Right kidney (tissue), 1 donor: ENCODE data around the gene PIP5K1C.

ENCODE experiments used
- DNase-seq: peaks from one replicate; pipeline ENCODE4 v3.0.0-alpha.2; 2016

Gene PIP5K1C

DNA sequence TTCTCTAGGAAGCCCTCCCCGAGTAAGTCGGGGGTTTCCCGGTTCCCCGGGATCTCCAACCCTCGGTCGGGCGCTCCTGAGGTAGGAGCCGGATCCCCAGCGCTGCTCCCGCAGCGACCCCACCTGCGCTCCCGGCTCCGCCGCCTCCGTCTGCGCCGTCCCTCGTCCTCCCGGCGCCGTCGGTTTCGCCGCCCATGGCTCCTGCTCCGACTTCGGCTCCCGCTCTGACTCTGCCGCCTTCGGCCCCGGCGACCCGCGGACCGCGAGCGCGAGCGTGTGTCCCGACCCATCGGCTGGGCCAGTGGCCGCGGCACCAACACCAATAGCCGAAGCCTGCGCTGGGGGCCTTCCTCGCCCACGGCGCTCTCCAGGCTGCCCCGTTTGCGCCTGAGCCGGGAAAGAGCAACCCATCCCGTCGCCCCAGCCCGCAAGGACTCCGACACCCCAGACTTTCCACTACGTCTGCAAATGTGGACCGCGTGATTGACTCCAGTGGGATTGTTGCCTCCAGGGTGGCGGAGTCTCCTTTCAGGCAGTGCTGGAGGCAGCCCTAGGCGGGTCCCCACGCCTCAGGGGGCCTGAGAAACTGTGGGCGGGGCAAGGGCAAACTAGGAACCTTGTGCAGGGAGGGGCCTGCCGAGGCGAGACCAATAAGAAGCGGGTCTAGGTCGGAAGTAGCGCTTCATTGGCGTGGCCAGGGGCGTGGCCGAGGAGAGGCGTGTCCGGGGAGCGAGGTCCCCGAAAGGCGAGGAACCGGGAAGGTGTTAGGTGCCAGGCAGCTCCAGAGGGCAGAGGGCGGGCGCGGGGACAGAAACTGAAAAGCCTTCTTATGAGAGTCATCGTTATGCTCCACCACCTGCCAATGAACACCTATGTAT lies 73.6 kb downstream of the PIP5K1C start, which contains the start of gene CACTIN:
TSS of gene CACTIN (minus strand) at position 318 of the 878 bp plus-strand sequence. CDS start at position 290, 28 bp downstream.
- DNase-seq = peak; percentile 100

DNA sequence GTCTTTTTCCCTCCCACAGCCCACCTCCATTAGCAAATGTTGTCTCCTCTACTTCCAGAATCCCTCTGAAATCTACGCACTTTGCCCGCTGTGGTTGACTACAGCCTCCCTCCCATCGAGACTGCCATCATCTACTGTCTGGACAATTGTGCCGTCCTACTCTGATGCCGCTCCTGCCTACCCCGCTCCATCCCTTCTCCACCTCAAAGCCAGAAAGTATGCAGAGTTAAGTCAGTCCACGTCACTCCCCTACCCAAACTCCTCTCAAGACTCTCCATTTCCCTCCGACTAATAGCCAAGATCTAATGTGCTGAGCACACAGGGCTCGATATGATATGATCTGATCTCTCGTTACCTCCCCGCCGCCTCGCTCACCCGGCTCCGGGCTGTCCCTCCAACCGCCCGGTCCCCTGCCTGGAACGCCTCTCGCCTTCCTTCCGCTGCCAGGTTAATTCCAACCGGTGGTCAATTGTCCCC lies 74.2 kb downstream of the PIP5K1C start:
- no peak for DNase-seq

DNA sequence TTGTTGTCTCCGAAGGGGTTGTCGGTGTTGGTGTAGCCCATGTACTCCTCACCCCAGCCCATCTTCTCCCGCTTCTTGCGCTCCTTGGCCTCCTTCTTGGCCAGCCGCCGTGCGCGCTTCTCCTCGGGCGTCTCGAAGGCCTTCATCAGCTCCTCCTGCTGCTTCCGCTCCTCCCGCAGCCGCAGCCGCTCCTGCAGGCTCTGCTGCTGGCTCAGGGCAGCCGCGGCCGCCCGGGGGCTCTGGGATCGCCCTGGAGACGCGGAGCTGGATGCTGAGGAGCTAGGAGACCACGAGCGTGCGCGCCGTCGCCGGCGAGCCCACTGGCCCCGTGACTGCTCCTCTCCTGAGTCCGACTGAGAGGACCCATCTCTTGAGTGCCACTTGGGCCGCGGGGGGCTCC lies 76.6 kb downstream of the PIP5K1C start:
- no peak for DNase-seq

DNA sequence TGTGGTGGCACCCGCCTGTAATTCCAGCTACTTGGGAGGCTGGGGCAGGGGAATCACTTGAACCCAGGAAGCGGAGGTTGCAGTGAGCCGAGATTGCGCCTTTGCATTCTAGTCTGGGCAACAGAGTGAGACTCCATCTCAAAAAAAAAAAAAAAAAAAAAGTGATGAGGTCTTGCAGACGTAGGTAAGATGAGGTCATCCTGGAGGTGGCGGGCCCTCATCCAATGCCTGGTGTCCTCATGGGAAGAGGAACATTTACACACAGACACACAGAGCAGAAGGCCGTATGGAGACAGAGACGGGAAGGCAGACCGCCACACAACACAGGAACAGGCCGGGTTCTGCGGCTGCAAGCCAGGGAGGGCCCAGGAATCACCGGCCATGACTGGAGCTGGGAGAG lies 78.0 kb downstream of the PIP5K1C start:
- DNase-seq = no peak

DNA sequence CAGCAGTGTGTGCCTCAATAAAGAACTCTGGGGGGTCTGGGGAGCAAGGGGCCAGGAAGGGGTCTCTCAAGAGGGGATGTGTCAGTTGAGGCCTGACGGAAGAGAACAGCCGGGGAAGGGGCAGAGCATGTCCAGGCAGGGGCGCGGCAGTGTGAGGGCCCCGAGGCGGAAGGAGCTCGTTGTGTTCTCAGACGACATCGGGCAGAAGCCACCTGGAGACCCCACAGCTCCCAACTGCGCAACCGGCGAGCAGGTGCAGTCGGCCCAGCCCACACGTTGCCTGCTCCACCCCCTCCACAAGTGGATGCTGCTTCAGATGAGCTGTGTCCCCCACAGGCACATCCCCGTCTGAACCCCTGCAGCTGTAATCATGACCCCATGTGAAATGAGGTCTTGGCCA lies 78.6 kb downstream of the PIP5K1C start:
- DNase-seq = no peak

DNA sequence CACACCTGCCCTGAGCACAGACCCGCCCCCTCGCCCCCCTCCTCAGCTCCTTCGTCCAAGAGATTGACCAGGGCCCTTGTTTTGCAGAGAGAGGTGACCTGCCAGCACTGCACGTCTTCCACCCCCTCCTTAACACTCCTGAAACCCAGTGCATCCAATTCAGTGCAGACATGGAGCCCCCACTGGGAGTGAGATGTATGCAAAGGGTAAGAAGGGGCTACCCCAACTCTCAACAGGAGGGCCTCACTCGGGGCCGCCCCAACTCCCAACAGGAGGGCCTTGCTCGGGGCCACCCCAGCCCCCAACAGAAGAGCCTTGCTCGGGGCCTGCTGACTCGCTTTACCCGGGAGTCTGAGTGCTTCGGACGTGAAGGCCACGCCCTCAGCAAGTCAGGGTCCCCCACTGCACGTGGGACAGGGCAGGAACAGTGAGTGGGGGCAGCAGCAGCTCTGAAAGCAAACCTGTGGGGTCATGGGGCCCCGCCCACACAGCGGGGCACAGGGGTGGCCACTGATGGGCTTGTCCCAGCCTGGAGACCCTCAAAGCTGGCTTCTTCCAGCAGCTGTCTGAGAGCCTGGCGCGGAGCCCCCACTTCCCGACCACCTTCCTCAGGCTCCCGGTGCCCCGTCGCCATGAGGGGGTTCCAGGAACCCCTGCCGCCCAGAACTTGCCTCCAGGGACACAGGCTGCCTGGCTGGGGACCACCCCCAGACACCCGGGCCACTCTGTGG lies 79.3 kb downstream of the PIP5K1C start:
- no peak for DNase-seq

DNA sequence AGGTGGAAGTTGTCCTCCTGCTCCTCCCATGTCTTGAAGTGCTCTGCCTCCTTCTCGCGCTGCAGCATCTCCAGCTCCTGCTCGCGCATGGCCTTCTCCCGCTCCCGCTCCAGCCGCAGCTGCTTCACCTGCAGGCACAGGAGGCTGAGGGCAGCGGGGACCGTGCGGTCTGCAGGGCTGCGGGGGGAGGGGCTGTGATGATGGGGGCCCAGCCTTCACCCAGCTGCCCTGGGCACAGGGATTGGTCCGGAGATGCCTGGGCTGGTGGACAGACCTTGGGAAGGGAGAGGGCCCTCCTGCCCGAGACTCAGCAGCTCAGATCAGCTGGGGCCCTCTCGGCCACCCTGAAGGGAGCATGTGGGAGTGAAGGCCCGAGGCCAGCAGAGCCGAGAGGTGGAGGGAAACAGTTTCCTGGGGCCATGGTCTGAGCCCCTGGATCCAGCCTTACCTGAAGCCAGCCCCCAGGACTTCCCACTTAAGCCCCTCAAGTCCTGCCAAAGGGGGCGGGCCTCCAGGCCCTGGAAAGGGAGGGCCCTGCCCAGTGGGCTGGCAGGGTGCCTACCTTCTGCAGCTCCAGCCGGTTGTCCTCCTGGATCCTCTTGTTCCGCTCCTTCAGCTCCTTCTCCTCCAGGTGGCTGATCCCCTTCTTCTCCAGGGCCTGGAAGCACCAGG lies 80.0 kb downstream of the PIP5K1C start:
- no peak for DNase-seq

DNA sequence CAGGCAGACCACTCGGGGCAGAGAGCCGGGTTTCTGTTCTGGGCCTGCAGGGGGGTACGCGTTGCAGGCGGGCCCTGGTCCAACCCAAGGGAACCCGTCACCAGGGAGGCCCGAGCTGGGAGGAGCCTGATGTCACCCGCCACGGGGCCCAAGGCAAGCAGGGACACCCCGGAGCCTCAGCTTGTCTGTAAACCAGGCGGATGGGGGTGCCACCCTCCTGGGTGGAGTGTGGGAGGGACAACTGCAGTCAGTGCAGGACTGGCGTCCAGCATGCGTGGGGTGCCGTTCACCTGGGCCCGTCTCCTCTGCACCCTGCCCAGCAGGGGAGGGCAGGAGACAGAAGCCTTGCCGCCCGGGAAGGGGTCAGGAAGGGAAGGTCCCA lies 80.6 kb downstream of the PIP5K1C start:
- DNase-seq = no peak

DNA sequence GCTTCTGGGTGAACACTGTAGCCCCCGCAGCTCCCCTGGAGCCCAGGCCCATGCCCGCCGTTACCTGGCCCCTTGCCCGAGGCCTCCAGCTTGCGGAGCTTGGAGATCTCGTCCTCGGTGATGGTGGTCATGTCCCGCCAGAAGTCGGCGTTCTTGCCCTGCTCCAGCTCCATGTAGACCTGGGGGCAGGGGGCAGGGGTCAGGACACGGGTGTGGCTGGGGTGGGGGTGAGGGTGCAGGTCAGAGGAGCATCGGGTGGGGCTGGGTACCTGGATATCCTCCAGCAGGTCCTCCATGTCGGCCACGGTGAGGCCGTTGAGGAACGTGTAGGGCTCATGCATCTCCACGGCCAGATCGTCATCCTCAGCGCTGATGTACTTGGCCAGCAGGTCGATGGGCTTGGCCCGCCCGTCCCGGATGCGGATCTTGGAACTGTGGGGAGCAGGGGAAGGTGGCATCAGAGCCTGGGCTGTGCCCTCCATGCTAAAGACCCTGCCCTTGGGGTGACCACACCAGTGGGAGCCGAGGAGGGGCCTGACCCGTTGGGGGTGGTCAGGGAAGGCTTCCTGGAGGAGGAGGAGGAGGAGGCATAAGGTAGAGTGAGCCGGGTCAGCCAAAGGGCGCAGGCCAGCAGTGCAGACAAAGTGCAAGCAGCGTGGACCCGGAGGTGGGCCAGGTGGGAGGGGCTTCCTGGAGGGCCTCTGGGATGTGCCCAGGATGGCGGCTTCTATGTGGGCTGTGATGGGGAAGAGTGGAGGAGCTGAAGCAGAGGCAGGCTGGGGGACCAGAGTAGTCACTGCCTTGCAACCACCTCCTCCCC lies 81.2 kb downstream of the PIP5K1C start:
- DNase-seq = no peak

DNA sequence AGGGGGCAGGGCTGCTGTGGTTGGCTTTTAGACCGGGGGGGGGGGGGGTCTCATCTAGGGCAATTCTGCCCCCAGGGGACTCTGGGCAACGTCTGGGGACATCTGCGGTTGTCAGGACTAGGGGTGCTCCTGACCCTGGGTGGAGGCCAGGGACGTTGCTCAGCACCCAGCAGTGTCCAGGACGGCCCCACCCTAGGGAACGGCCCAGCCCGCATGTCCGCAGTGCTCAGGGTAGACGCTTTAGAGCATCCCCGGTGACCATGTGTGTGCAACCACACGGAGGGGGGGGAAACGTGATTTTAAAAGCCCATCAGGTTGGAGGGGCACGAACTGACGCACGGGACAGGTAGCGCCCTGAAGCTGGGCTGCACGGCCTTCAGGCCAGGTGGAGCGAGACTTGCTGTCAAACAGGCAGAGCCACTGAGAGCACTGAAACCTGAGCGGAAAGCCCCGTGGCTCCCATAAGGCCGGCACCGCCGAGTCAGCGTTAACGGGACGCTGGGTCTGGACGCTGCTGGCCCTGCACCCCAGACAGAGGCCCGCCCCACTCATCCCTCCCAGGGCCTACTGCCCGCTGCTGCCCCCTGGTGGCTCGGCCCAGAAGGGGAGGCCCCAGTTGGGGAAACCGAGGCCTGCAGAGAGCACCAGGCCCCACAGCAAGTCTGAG lies 82.0 kb downstream of the PIP5K1C start:
- peak; percentile 37 for DNase-seq

DNA sequence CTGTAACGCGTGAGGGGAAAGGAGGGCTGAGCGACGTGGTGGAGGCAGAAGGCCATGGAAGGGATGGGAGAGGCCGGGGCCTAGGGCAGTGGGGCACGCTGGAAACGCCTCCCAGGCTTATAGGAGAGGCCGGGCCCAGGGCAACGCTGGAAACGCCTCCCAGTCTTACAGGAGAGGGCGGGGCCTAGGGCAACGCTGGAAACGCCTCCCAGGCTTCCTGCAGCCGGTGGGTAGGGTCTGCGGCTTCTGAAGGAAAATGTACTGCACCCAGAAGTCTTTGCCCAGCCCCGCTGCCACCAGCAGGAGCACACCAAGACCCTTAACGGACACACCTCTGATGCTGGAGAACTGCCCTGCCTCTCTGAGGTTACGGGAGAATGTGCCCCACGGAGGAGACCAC lies 82.8 kb downstream of the PIP5K1C start:
- no peak for DNase-seq

DNA sequence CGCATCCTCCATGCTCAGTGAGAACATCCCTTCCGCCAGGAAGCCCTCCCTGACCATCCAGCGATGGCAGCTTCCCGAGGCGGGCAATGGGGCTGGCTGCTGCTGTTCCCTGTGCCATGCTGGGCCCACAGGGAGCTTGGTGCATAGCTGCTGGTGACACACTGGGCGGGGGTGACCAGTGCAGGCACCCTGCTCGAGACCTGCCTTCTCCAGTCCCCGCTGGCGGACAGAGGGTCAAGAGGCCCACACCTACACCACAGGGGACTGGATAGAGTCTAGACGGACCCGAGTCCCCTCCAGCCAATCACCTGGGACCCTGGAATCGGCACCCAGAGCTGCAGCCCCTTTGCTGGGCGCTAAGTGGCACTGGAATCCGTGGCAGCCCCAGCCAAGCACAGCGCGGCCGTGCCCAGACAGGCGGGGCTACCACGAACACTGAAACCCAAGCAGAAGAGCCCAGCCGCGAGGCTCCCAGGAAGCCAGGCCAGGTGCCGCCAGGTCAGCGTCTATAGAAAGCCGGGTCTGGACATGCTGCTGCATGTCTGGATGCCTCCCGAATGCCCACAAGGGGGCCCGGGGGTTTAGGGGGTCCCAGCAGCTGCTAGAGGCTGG lies 84.6 kb downstream of the PIP5K1C start:
- no peak for DNase-seq

DNA sequence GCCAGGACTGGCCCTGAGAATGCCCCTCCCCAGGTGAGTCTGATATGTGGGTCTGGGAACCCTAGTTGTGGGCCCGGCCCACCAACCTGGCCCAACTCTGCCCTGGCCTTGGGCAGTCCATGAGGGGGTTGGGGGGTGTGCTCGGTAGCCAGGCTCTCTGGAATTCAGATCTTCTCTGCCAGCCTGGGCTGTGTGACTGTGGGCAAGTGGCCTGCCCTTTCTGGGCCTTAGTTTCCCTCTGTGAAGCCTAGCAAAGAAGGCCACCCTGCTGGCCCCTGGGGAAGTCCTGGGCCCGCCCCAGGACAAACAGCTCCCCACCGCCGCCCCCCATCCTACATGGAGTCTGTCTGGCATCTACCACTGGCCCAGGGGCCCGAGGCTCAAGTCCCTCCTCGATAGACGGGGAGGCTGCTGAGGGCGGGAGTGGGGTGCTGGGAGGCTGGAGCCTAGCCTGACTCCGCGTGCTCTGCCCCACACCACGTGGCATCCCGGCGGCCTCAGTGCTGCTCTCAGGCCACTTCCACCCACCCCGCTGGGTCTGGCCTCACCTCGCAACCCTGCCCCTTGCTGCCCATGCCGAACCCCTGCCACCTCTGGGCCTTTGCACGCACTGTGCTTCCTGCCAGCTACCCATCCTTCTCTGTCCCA lies 85.3 kb downstream of the PIP5K1C start:
- DNase-seq = no peak

DNA sequence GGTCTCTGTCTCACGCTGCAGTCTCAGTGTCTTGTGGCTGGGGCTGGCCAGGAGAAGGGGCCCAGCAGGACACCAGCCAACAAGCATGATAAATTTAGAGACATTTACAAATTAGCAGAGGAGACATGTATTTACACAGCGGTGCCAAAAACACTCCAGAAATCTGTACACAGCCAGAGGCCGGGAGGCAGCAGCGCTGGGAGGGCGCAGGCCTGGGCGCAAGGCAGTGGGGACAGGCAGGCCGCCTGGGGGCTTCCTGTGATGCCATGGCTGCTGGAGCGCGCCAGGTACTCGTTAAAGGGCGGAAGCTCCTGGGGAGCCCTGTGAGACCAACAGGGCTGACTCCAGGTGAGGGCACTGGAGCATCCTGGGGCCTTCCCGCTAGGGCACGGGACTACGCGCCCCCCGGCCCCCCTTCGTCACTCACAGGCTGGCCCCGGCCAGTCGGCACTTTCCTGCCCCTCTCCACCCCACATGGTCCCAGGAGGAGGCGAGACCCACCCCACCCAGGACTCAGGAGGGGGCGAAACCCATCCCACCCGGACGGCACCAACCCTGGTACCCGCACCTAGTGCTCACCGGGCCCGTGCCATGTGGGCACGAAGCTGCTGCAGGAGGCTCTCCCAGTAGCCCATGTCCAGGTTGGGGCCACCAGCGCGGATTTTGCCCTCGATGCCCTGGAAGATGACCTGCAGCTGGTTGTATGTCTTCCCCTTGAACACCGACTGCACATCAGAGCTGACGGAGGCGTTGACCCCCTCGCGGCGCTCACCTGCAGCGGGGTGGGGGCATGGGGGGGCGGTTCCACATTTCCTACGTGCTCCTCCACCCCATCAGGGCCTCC lies 86.2 kb downstream of the PIP5K1C start:
- no peak for DNase-seq

DNA sequence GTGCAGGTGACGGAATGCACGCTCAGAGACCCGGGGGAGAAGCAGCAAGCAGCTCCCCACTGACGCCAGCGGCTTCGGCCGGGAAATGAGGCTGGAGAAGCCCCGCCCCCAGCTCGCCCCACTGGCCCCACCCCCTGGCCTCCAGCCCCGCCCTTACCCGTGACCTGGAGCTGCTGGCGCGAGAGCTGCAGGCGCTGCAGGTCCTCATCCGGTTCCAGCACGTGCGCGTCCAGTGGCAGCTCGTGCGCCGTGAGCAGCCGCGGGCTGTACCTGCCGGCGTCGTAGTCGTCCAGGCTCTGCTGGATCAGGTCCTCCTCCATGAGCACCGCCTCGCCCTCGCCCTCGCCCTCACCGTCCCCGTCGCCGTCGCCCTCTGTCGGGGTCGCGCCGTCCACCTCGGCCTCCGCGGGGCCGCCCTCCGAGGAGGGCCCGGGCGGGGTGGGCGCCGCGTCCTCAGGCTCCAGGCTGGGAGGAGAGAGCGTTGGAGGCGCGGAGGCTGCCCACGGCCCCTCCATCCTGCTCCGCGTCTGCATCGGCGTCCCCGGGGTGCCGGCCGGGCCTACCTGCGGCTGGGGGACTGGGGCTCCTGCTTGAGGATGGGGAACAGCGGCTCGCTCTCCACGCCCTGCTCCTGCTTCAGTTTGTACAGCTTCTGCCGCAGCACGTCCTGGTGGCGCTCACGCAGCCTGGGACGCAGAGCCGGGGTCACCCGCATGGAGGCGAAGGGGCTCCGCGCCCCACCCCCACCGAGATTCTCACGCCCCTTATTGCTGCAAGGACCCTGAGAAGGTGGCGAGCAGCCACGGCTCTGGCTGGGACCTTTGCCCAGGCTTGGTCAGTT lies 87.1 kb downstream of the PIP5K1C start:
- no peak for DNase-seq

DNA sequence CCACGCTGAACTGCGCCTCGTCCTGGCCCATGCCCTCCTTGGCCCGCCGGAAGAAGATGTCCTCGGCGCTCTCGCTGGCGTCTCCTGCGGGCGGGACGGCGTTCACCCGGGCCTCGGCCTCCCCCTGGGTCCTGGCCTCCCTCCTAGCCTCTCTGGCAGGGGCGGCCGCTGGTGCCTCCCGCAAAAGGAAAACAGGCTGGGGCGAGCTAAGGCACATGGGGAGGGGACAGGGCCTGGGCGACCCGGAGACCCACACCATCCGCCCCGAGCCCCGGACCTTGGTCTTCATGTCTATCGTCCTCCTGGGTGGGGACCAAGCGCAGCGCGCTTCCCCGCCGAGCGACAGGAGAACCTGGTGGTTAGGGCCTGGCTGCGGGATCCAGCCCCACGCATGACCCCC lies 87.9 kb downstream of the PIP5K1C start:
- no peak for DNase-seq

DNA sequence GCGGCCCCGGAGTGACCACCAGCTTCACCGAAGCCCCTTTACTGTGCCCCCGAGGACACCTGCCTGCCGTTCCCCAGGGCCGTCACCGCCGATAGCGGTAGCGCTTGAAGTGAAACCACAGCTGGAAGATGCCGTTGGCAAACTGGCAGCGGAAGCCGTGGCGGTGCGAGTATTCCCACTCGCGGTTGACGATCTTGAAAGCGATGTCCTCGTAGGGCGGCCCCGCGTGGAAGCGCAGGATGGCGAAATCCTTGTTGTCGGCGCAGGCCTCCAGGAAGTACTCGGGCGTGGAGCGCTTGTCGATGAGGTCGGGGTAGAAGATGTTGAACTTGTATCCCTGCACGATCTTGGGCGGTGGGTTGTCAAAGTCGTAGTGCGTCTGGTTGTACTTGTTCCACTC lies 88.4 kb downstream of the PIP5K1C start:
- DNase-seq = no peak
